Spleen (tissue), 7 donors: ENCODE results near the gene TPK1.

Experiments used
- POLR2AphosphoS5 ChIP-seq, 3 donors: sonication (generic); formaldehyde crosslinking; IDR thresholded peaks; one replicate each; pipeline ENCODE4 v1.5.1; 2017; ENCODE audit warnings: antibody characterized with exemption in 3 of 3
- TF ChIP-seq, protein P1 (sequence below), 11 experiments: fragments of 200-600 bp in 7 of 11; fragments of 450-650 bp in 4 of 11; sonication (generic) in 4 of 11; IDR thresholded peaks in 8 of 11; conservative IDR thresholded peaks in 3 of 11; 1 replicate in 7 of 11; 2 replicates in 4 of 11; pipeline versions ENCODE4 v1.4.0 to v1.8.0; 2016 to 2021; ENCODE audit warnings: antibody characterized with exemption in 11 of 11, inconsistent platforms in 4 of 11, mild to moderate bottlenecking in 1 of 11
- donor health status: DM: no; HTN: no; CAD: no; lungs with moderate emphysema.
- donor health status: DM: no; HTN: no; CAD: no.
- donor health status: DM: no; HTN: no; CAD: no.

DNA sequence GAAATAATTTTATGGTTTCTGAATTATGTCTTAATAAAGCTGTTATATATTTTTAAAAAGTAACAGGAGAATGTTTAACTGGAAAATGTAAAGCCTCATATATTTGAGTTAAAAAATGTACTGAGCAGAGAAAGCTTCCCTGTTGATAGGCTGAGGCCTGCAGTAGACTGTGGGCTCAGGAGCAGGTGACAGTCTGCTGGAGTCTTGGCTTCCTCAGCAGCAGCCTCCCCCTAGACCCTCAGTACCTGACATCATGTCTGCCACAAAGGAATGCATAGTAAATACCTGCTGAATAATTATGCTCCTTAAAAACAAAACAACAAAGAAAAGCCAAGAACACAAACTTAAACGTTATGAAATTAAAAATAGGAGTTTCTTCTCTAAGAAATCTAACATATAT, 358.5 kb downstream of the TPK1 start:
- no peak for TF ChIP-seq POLR2AphosphoS5 (IDR thresholded peaks at IDR 0.05)
- TF ChIP-seq, protein P1, sequence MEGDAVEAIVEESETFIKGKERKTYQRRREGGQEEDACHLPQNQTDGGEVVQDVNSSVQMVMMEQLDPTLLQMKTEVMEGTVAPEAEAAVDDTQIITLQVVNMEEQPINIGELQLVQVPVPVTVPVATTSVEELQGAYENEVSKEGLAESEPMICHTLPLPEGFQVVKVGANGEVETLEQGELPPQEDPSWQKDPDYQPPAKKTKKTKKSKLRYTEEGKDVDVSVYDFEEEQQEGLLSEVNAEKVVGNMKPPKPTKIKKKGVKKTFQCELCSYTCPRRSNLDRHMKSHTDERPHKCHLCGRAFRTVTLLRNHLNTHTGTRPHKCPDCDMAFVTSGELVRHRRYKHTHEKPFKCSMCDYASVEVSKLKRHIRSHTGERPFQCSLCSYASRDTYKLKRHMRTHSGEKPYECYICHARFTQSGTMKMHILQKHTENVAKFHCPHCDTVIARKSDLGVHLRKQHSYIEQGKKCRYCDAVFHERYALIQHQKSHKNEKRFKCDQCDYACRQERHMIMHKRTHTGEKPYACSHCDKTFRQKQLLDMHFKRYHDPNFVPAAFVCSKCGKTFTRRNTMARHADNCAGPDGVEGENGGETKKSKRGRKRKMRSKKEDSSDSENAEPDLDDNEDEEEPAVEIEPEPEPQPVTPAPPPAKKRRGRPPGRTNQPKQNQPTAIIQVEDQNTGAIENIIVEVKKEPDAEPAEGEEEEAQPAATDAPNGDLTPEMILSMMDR (IDR thresholded peaks at IDR 0.05 in 8 of 11, conservative IDR thresholded peaks at IDR 0.05 in 3 of 11), result no peak
